Kidney epithelial cell (primary cell): ENCODE measurements around the gene KRTAP5-10. TPM values are rescaled to one million over a fixed set of nuclear protein-coding genes. Genes with fewer than 3 reads are reported as not detected.
"Not testable (repeated sequence)": the region's sequence is repeated elsewhere in the genome, so short reads cannot be mapped to it uniquely, and the experiment has no call there.

Experiments
- DNase-seq: peaks from one replicate; pipeline ENCODE4 v3.0.0-alpha.2; 2010; ENCODE audit warnings: low read depth
- H3K27me3 ChIP-seq: 2 replicates; pipeline ENCODE4 v1.6.0; 2011; ENCODE audit warnings: low read length; ENCODE audit not compliant: control insufficient read depth, insufficient read depth
- H3K36me3 ChIP-seq: 2 replicates; pipeline ENCODE4 v1.5.1; 2011; ENCODE audit warnings: low read length; ENCODE audit not compliant: control insufficient read depth, insufficient read depth
- H3K4me3 ChIP-seq: 2 replicates; pipeline ENCODE4 v1.5.1; 2011; ENCODE audit warnings: low read depth, mild to moderate bottlenecking, control low read depth, low read length
- total RNA-seq: library from RNA; depleted of rRNA; stranded (reverse); fragments of >200 nt; gene quantifications from 2 replicates; pipeline ENCODE4 v1.2.3, GENCODE V29; 2015
- TF ChIP-seq, protein P1 (sequence below): IDR thresholded peaks from 2 replicates; pipeline ENCODE4 v1.5.1; 2011; ENCODE audit warnings: mild to moderate bottlenecking, moderate library complexity, low read length, control low read depth, inconsistent platforms; ENCODE audit not compliant: insufficient read depth, poor library complexity, severe bottlenecking

Gene KRTAP5-10
- total RNA-seq, 1 donor from 2014 or later: not detected

DNA sequence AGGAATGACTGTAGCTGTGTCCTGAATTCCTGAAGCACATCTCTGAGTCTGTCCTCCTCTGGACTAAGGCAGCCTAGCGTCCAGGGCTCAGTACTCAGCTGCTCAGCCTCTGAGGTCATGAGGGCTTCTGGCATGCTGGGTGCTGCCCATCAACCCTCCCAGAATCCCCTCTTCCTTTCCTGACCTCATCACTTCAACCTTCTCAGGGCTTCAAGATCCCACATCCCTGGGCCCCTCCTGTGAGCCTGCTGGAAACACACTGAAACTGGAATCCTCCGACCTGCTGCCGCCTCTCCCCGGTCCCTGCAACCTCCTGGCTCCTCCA is 26.7 kb upstream of the KRTAP5-10 start:
- no peak for DNase-seq
- H3K27me3 ChIP-seq: peaks cover 4% of the 10 kb centered on the region
- no peak overlapping the region for H3K4me3 ChIP-seq
- TF ChIP-seq, protein P1, sequence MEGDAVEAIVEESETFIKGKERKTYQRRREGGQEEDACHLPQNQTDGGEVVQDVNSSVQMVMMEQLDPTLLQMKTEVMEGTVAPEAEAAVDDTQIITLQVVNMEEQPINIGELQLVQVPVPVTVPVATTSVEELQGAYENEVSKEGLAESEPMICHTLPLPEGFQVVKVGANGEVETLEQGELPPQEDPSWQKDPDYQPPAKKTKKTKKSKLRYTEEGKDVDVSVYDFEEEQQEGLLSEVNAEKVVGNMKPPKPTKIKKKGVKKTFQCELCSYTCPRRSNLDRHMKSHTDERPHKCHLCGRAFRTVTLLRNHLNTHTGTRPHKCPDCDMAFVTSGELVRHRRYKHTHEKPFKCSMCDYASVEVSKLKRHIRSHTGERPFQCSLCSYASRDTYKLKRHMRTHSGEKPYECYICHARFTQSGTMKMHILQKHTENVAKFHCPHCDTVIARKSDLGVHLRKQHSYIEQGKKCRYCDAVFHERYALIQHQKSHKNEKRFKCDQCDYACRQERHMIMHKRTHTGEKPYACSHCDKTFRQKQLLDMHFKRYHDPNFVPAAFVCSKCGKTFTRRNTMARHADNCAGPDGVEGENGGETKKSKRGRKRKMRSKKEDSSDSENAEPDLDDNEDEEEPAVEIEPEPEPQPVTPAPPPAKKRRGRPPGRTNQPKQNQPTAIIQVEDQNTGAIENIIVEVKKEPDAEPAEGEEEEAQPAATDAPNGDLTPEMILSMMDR: no peak
- H3K36me3 ChIP-seq: no peaks in the 10 kb centered on the region

DNA sequence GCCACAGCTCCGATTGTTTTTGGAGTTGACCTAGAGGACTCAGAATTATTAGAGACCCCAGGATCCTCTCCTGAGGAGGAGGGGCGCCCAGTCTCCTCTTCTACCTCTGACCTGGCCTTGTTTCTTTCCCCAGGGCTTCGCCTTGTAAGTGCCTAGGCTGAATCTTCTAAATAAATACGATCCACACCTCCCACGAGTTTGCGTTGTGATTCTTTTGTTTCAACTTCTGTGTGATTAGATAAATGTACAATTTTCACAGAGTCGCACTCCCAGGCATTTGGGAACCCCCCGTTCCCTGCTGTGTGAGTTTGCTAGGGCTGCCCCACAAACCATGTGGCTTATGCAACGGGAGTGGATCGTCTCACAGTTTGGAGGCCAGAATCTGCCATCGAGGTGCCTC is 26.3 kb upstream of the KRTAP5-10 start:
- Histone ChIP-seq H3K27me3 (peaks cover 4% of the 10 kb centered on the region), H3K36me3 (no peaks in the 10 kb centered on the region), H3K4me3 (no peak overlapping the region)
- TF ChIP-seq, protein P1: no peak
- DNase-seq: no peak

DNA sequence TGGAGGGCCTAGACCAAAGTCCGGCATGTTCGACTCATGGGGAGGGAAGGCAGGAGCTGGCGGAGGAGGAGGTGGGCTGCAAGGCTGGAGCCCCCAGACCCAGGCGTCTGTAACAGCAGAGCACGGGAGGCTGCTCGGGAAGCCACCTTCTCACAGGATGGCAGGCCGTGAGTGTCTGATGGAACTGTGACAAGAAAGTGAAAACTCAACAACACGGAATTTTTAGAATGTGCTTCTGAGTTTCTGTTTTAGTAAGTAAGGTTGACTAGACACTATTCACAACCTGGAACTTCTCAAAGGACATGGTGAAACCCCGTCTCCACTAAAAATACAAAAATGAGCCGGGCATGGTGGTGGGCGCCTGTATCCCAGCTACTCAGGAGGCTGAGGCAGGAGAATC is 25.4 kb upstream of the KRTAP5-10 start:
- not testable (repeated sequence) for DNase-seq, H3K27me3 ChIP-seq, H3K36me3 ChIP-seq, H3K4me3 ChIP-seq

DNA sequence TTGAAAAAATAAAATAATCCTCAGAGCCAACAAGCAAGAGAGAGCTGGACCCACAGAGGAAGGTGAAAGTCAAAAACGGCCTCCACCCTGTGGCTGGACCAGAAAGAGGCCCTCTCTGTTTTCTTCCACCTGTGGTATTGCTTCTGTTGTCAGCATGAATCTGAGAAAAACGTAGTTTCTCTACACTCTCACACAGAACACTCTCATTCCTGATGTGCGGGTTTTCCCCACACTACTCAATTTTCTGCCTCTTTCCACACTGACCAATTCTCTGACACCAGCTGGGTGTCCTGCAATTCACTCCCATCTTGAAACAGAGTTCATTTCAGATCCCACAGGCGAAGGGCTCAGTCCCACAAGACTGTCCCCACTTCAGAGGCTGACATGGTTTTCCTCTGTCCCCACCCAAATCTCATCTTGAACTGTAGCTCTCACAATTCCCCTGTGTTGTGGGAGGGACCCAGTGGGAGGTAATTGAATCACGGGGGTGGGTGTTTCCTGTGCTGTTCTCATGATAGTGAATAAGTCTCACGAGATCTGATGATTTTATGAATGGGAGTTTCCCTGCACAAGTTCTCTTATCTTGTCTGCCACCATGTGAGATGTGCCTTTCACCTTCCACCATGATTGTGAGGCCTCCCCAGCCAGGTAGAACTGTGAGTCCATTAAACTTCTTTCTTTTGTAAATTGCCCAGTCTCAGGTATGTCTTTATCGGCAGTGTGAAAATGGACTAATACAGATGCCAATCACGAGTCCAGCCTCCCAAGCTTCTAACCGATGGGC is 24.6 kb upstream of the KRTAP5-10 start:
- not testable (repeated sequence) for H3K27me3 ChIP-seq, DNase-seq, H3K36me3 ChIP-seq

DNA sequence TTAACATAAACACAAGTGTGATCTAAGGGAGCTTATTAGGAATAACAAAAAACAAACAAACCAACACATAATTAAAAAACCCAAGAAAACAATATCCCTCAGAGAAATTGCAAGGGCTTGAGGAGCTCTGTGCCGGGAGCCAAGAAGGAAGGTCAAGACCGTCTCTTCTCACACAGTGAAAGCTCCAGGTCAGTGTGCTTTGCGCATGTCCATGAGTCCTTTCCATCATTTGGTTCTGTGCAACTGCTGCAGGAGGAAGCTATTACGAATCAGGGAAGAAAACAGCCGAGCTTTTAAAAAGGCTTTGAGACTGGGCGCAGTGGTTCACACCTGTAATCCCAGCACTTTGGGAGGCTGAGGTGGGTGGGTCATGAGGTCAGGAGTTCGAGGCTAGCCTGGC is 23.0 kb upstream of the KRTAP5-10 start:
- H3K4me3 ChIP-seq: no peak overlapping the region
- DNase-seq: no peak
- TF ChIP-seq, protein P1: no peak
- H3K27me3 ChIP-seq: peaks cover 6% of the 10 kb centered on the region
- no peaks in the 10 kb centered on the region for H3K36me3 ChIP-seq

More for the DNA sequence above, 24.6 kb upstream of the KRTAP5-10 start:
- not testable (repeated sequence) for H3K4me3 ChIP-seq

DNA sequence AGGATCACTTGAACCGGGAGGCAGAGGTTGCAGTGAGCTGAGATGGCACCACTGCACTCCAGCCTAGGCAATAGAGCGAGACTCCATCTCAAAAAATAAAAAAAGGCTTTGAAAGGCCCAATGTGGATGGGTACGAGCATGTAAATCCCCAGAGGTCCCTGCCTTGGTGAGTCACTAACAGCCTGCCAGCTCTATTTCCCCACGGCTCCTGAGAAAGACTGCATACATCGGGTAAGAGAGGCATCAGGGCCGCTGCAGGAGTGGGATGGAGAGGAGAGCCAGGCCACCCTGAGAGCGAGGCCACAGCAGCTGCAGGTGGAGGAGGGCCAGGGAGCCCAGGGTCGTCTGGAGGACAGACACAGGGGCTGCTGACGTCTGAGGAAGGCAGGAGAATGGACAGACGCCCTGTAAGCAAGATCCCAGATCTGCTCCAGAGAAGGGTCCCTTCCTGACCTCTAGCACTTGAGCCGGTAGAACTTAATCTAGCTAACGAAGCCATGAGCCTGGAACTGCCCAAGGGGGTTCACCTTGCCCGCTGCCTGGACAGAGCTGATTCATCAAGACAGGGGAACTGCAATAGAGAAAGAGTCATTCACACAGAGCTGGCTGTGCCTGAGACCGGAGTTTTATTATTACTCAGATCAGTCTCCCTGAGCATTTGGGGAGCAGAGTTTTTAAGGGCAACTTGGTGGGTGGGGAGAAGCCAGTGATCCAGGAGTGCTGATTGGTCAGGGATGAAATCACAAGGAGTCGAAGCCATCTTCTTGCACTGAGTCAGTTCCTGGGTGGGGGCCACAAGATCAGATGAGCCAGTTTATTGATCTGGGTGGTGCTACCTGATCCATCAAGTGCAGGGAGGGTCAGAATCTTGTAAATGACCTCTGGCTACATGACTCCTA is 22.2 kb upstream of the KRTAP5-10 start:
- Histone ChIP-seq H3K4me3 (no peak overlapping the region), H3K36me3 (no peaks in the 10 kb centered on the region), H3K27me3 (peaks cover 8% of the 10 kb centered on the region)
- TF ChIP-seq, protein P1: no peak
- DNase-seq: no peak
